HG03521 (cell line): ENCODE data around the gene CCDC87.
"Not testable (repeated sequence)": the region's sequence is repeated elsewhere in the genome, so short reads cannot be mapped to it uniquely, and the experiment has no call there.

ENCODE experiments used
- ATAC-seq: cut with Tn5 transposase; IDR thresholded peaks from one replicate; pipeline ENCODE4 v1.9.1; 2021; ENCODE audit warnings: mild to moderate bottlenecking, moderate library complexity; ENCODE audit not compliant: unreplicated experiment

The CCDC87 gene

GRCh38 chr11:66592457-66593302, at the start of gene CCDC87, which contains the start of gene CCS:
CCDC87 (minus strand) TSS chr11:66593063; CDS start chr11:66593015, 48 bp downstream.
CCS (plus strand) TSS chr11:66593185; CDS start chr11:66593262, 77 bp downstream.
- ATAC-seq, result peak; percentile 89

- ATAC-seq, result no peak
Measured at GRCh38 chr11:66641834-66642233, 49.0 kb upstream of the CCDC87 start.

GRCh38 chr11:66639814-66640340, 47.0 kb upstream of the CCDC87 start:
- ATAC-seq, result not testable (repeated sequence)

GRCh38 chr11:66639066-66639813, 46.4 kb upstream of the CCDC87 start:
- no peak for ATAC-seq

GRCh38 chr11:66638177-66639065, 45.6 kb upstream of the CCDC87 start, which contains the start of gene RBM4:
RBM4 (plus strand) TSS chr11:66638703; CDS start chr11:66639712, 1,009 bp downstream.
- ATAC-seq, result peak; percentile 93

GRCh38 chr11:66637557-66638176, 44.8 kb upstream of the CCDC87 start:
- ATAC-seq, result no peak

- ATAC-seq, result no peak
Measured at GRCh38 chr11:66636411-66636810, 43.5 kb upstream of the CCDC87 start.

GRCh38 chr11:66632952-66633351, 40.1 kb upstream of the CCDC87 start:
- ATAC-seq, result no peak

GRCh38 chr11:66631883-66632282, 39.0 kb upstream of the CCDC87 start:
- ATAC-seq, result no peak

- no peak for ATAC-seq
Measured at GRCh38 chr11:66629356-66629755, 36.5 kb upstream of the CCDC87 start.

- no peak for ATAC-seq
Measured at GRCh38 chr11:66628061-66628603, 35.3 kb upstream of the CCDC87 start.

GRCh38 chr11:66626926-66627325, 34.1 kb upstream of the CCDC87 start:
- no peak for ATAC-seq

GRCh38 chr11:66626382-66626781, 33.5 kb upstream of the CCDC87 start:
- ATAC-seq, result no peak

- no peak for ATAC-seq
Measured at GRCh38 chr11:66625752-66626149, 32.9 kb upstream of the CCDC87 start.

- ATAC-seq, result no peak
Measured at GRCh38 chr11:66625041-66625751, 32.3 kb upstream of the CCDC87 start.

- no peak for ATAC-seq
Measured at GRCh38 chr11:66624450-66624849, 31.6 kb upstream of the CCDC87 start.

- ATAC-seq, result no peak
Measured at GRCh38 chr11:66619080-66619554, 26.3 kb upstream of the CCDC87 start.

- no peak for ATAC-seq
Measured at GRCh38 chr11:66617155-66617834, 24.4 kb upstream of the CCDC87 start.
